Measurements from ENCODE around the gene TBC1D8.

TBC1D8 gene

GRCh38 chr2:100987974-100988373 lies 163.2 kb downstream of the TBC1D8 start:
- in situ Hi-C loops (cut with MboI; ENCODE audit: low sequenced_read_pairs, unreplicated experiment) = loop anchor here (10.0 to 25.0 kb wide), 3 partner anchors 383 to 726 kb away; no protein-coding TSS in a partner anchor
- DNase-seq (ENCODE audit: low spot score) = no peak
- TF ChIP-seq CTCF (IDR thresholded peaks at IDR 0.05; ENCODE audit: borderline replicate concordance, control extremely low read depth, extremely low read depth, insufficient read depth, missing control alignments) = no peak

- TF ChIP-seq CTCF (IDR thresholded peaks at IDR 0.05; ENCODE audit: borderline replicate concordance, control extremely low read depth, extremely low read depth, insufficient read depth, missing control alignments) = no peak
- no peak for DNase-seq (ENCODE audit: low spot score)
- in situ Hi-C loops (cut with MboI; ENCODE audit: low sequenced_read_pairs, unreplicated experiment) = loop anchor here (10.0 to 25.0 kb wide), 3 partner anchors 383 to 725 kb away; no protein-coding TSS in a partner anchor
These were observed 163.6 kb downstream of the TBC1D8 start for GRCh38 chr2:100987536-100987935.

- in situ Hi-C loops (cut with MboI; ENCODE audit: low sequenced_read_pairs, unreplicated experiment) = loop anchor here (10.0 to 25.0 kb wide), 3 partner anchors 381 to 724 kb away; no protein-coding TSS in a partner anchor
- TF ChIP-seq CTCF (IDR thresholded peaks at IDR 0.05; ENCODE audit: borderline replicate concordance, control extremely low read depth, extremely low read depth, insufficient read depth, missing control alignments) = no peak
- DNase-seq (ENCODE audit: low spot score) = no peak
These were observed 165.0 kb downstream of the TBC1D8 start for GRCh38 chr2:100986157-100986556.

- peak; percentile 84 for DNase-seq (ENCODE audit: low spot score)
- in situ Hi-C loops (cut with MboI; ENCODE audit: low sequenced_read_pairs, unreplicated experiment) = loop anchor here (10.0 to 25.0 kb wide), 3 partner anchors 380 to 723 kb away; no protein-coding TSS in a partner anchor
These were observed 166.3 kb downstream of the TBC1D8 start for GRCh38 chr2:100984892-100985307.

GRCh38 chr2:100983684-100984310 lies 167.4 kb downstream of the TBC1D8 start:
- no peak for DNase-seq (ENCODE audit: low spot score)
- TF ChIP-seq CTCF (IDR thresholded peaks at IDR 0.05; ENCODE audit: borderline replicate concordance, control extremely low read depth, extremely low read depth, insufficient read depth, missing control alignments) = no peak
- in situ Hi-C loops (cut with MboI; ENCODE audit: low sequenced_read_pairs, unreplicated experiment) = loop anchor here (10.0 to 25.0 kb wide), 3 partner anchors 379 to 721 kb away; no protein-coding TSS in a partner anchor

More at GRCh38 chr2:100984892-100985307, 166.3 kb downstream of the TBC1D8 start:
- TF ChIP-seq CTCF (IDR thresholded peaks at IDR 0.05; ENCODE audit: borderline replicate concordance, control extremely low read depth, extremely low read depth, insufficient read depth, missing control alignments) = peak; percentile 85

- TF ChIP-seq CTCF (IDR thresholded peaks at IDR 0.05; ENCODE audit: borderline replicate concordance, control extremely low read depth, extremely low read depth, insufficient read depth, missing control alignments) = no peak
These were observed 168.0 kb downstream of the TBC1D8 start for GRCh38 chr2:100983201-100983600.

More at GRCh38 chr2:100983201-100983600, 168.0 kb downstream of the TBC1D8 start:
- DNase-seq (ENCODE audit: low spot score) = no peak
- in situ Hi-C loops (cut with MboI; ENCODE audit: low sequenced_read_pairs, unreplicated experiment) = loop anchor here (10.0 to 25.0 kb wide), 3 partner anchors 378 to 721 kb away; no protein-coding TSS in a partner anchor

Data from GM13976 (cell line).